22Rv1 (cell line): ENCODE results near the gene DDX42.

Experiments
- CTCF ChIP-seq: fragments of 450-650 bp; IDR thresholded peaks from 2 replicates; pipeline ENCODE4 v1.5.1; 2017; ENCODE audit warnings: mild to moderate bottlenecking
- ZFX ChIP-seq: fragments of 450-650 bp; IDR thresholded peaks from 2 replicates; pipeline ENCODE4 v1.6.1; 2017; ENCODE audit warnings: antibody characterized with exemption, borderline replicate concordance

DNA sequence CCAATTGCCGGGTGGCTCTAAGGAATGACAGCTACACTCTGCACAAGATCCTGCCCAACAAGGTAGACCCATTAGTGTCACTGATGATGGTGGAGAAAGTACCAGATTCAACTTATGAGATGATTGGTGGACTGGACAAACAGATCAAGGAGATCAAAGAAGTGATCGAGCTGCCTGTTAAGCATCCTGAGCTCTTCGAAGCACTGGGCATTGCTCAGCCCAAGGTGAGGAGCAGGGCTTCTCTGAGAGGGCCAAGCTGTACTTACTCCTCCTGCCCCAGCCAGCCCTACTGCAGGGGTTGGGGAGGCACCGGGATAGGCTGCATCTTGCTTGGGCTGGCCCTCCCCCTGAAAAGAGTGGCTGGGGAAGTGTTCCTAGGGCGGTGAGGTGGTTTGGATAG is 56.3 kb downstream of the DDX42 start:
- TF ChIP-seq CTCF, result no peak
- TF ChIP-seq ZFX, result no peak
